CD4-positive, alpha-beta T cell (primary cell): Measurements from ENCODE around the gene EXOSC10. TPM values are rescaled to one million over a fixed set of nuclear protein-coding genes. Genes with fewer than 3 reads are reported as not detected.

Experiments
- ATAC-seq: fragments of 200-7000 bp; cut with Tn5 transposase; one replicate; pipeline ENCODE4 v1.10.0; 2022; ENCODE audit warnings: mild to moderate bottlenecking; ENCODE audit not compliant: poor library complexity
- CTCF ChIA-PET: fragments of 350-600 bp; sonication (Branson Sonifier 250); formaldehyde crosslinking; loops from one replicate; lab custom pipeline; 2021; ENCODE audit warnings: antibody characterized with exemption, inconsistent platforms; lab: Charles Lee
- POLR2A ChIA-PET: fragments of 350-600 bp; sonication (Branson Sonifier 250); formaldehyde crosslinking; loops from one replicate; lab custom pipeline; 2021; ENCODE audit warnings: antibody characterized with exemption, inconsistent platforms; lab: Charles Lee
- DNase-seq, 14 experiments: peaks; one replicate each; pipeline ENCODE4 v3.0.0-alpha.2; 2013 to 2020; ENCODE audit warnings: mixed read lengths in 2 of 14
- H3K27ac ChIP-seq, 2 donors: one replicate each; pipeline versions ENCODE4 v1.5.1 to v1.7.0; 2013; ENCODE audit warnings: low read length in 2 of 2, low read depth in 1 of 2, mild to moderate bottlenecking in 1 of 2
- H3K27me3 ChIP-seq, 2 experiments: 1 replicate in 1 of 2; 2 replicates in 1 of 2; pipeline versions ENCODE4 v1.6.1 to v1.7.0; 2013; ENCODE audit warnings: low read length in 2 of 2, control low read depth in 1 of 2, mild to moderate bottlenecking in 1 of 2, moderate library complexity in 1 of 2; ENCODE audit not compliant: insufficient read depth in 2 of 2, control insufficient read depth in 1 of 2
- H3K36me3 ChIP-seq: one replicate; pipeline ENCODE4 v1.6.1; 2013; ENCODE audit warnings: low read length, control low read depth; ENCODE audit not compliant: insufficient read depth
- H3K4me1 ChIP-seq: one replicate; pipeline ENCODE4 v1.6.1; 2013; ENCODE audit warnings: low read length, control low read depth; ENCODE audit not compliant: insufficient read depth
- H3K4me3 ChIP-seq: one replicate; pipeline ENCODE4 v1.5.1; 2013; ENCODE audit warnings: mild to moderate bottlenecking, low read length, moderate library complexity
- H3K9me3 ChIP-seq, 2 experiments: 1 replicate in 1 of 2; 2 replicates in 1 of 2; pipeline versions ENCODE4 v1.6.1 to v1.7.0; 2013; ENCODE audit warnings: low read length in 2 of 2, mild to moderate bottlenecking in 2 of 2, control low read depth in 1 of 2, moderate library complexity in 1 of 2; ENCODE audit not compliant: control insufficient read depth in 1 of 2, insufficient read depth in 1 of 2
- H3K27ac Mint-ChIP-seq: one replicate; pipeline ENCODE4 v1.8.0; 2020; ENCODE audit warnings: mixed read lengths
- H3K27me3 Mint-ChIP-seq: one replicate; pipeline ENCODE4 v1.8.0; 2021; ENCODE audit warnings: mixed read lengths
- H3K36me3 Mint-ChIP-seq: one replicate; pipeline ENCODE4 v1.8.0; 2021; ENCODE audit warnings: low read depth, mixed read lengths
- H3K4me1 Mint-ChIP-seq: one replicate; pipeline ENCODE4 v1.8.0; 2021; ENCODE audit warnings: low read depth, mixed read lengths
- H3K4me3 Mint-ChIP-seq: one replicate; pipeline ENCODE4 v1.8.0; 2020; ENCODE audit warnings: mild to moderate bottlenecking, mixed read lengths
- H3K9me3 Mint-ChIP-seq: one replicate; pipeline ENCODE4 v1.8.0; 2020; ENCODE audit warnings: mixed read lengths
- intact Hi-C, 2 experiments: fragments of 100-400 bp; cut with DNase I in 1 of 2; cut with micrococcal nuclease in 1 of 2; formaldehyde crosslinking; loops; one replicate each; pipeline versions ENCODE4 v1.15.1 to v1.9.0; 2023 to 2025; cut with DNase I, micrococcal nuclease
- total RNA-seq, 174 experiments: library from RNA in 2 of 174; stranded (reverse) in 2 of 174; gene quantifications; one replicate each; pipeline ENCODE4 v1.2.3 and lab custom pipeline; 2021 to 2026
- TF ChIP-seq, protein P1 (sequence below): fragments of 200-600 bp; IDR thresholded peaks from one replicate; pipeline ENCODE4 v1.8.0; 2022; ENCODE audit warnings: antibody characterized with exemption, mild to moderate bottlenecking

The EXOSC10 gene
- total RNA-seq, 2 experiments from 2014 or later = 81.6 to 89.0 TPM

DNA sequence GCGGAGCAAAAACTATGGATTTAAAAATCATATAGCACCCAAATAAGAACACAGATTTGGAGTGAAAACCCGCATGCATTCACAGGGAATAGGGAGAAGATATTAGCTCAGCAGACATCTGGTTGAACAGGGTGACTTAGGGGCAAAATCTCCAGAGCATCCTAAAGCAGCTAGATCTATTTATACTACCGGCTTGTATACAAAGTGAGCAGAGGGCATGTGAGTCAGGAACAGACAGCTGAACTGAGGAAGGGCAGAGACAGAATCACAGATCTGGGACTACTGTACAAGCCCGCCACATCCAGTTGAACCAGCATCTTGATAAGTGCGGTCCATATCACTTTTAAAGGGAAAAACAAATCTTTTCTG is 35.2 kb upstream of the EXOSC10 start:
- ATAC-seq (no peak), DNase-seq (no peak)
- Mint-ChIP-seq H3K4me3 (no peak overlapping the region), H3K27me3 (no peaks in the 10 kb centered on the region), H3K27ac (no peak overlapping the region), H3K36me3 (peaks cover 93% of the 10 kb centered on the region), H3K9me3 (no peaks in the 10 kb centered on the region), H3K4me1 (no peaks in the 10 kb centered on the region)
- H3K9me3 ChIP-seq = no peaks in the 10 kb centered on the region
- intact Hi-C loops = no loop called here
- H3K27me3 ChIP-seq = no peaks in the 10 kb centered on the region
- H3K27ac ChIP-seq = no peak overlapping the region
- no peak overlapping the region for H3K4me3 ChIP-seq
- no peaks in the 10 kb centered on the region for H3K4me1 ChIP-seq
- TF ChIP-seq, protein P1, sequence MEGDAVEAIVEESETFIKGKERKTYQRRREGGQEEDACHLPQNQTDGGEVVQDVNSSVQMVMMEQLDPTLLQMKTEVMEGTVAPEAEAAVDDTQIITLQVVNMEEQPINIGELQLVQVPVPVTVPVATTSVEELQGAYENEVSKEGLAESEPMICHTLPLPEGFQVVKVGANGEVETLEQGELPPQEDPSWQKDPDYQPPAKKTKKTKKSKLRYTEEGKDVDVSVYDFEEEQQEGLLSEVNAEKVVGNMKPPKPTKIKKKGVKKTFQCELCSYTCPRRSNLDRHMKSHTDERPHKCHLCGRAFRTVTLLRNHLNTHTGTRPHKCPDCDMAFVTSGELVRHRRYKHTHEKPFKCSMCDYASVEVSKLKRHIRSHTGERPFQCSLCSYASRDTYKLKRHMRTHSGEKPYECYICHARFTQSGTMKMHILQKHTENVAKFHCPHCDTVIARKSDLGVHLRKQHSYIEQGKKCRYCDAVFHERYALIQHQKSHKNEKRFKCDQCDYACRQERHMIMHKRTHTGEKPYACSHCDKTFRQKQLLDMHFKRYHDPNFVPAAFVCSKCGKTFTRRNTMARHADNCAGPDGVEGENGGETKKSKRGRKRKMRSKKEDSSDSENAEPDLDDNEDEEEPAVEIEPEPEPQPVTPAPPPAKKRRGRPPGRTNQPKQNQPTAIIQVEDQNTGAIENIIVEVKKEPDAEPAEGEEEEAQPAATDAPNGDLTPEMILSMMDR = no peak
- peaks cover 74% of the 10 kb centered on the region for H3K36me3 ChIP-seq
- ChIA-PET POLR2A (interaction anchor here (0.6 kb wide), 1 partner anchor 1306 kb away, joined by 5 read pairs; no protein-coding TSS in a partner anchor), CTCF (interaction anchor here (1.5 kb wide), 1 partner anchor 508 kb away, joined by 4 read pairs; no protein-coding TSS in a partner anchor)

DNA sequence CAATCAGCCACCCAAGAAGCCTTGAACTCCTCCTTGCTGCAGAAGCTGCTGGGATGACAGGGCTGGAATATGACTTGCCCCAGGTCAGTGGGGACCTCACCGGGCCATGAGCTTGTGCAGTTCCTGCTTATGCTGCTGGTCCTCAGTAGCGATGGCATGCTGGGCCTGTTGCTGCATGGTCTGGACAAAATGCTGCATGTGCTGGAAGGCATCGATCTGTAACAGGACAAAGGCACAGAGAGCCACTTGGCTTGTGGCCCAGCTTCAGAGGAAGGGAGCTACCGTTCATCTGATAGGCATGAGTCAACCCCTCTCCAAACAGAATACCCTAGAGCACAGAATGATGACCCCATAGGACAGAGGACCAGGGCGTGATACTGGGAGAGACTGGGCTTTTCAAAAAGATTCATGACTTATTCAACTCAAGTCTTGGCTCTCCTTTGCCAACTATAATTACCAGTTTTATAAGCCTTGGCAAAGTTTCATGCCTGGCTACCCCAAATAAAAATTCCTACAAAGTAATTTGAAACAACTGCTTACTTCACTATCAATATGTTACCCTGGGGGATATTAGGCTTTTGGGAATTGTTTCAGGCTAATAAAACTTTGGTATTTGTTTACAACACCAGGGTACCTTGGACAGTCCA is 34.7 kb upstream of the EXOSC10 start:
- ChIA-PET POLR2A (no interaction called here), CTCF (interaction anchor here (0.7 to 1.5 kb wide), 2 partner anchors 97 to 508 kb away, joined by 3 to 4 read pairs; no protein-coding TSS in a partner anchor)
- Mint-ChIP-seq H3K4me1 (no peaks in the 10 kb centered on the region), H3K27ac (no peak overlapping the region), H3K9me3 (no peaks in the 10 kb centered on the region), H3K36me3 (peaks cover 93% of the 10 kb centered on the region), H3K27me3 (no peaks in the 10 kb centered on the region), H3K4me3 (no peak overlapping the region)
- Histone ChIP-seq H3K4me1 (no peaks in the 10 kb centered on the region), H3K4me3 (no peak overlapping the region), H3K36me3 (peaks cover 78% of the 10 kb centered on the region), H3K27me3 (no peaks in the 10 kb centered on the region), H3K9me3 (no peaks in the 10 kb centered on the region), H3K27ac (no peak overlapping the region)
- ATAC-seq (no peak), DNase-seq (no peak)
- intact Hi-C loops = no loop called here
- TF ChIP-seq, protein P1 = no peak

DNA sequence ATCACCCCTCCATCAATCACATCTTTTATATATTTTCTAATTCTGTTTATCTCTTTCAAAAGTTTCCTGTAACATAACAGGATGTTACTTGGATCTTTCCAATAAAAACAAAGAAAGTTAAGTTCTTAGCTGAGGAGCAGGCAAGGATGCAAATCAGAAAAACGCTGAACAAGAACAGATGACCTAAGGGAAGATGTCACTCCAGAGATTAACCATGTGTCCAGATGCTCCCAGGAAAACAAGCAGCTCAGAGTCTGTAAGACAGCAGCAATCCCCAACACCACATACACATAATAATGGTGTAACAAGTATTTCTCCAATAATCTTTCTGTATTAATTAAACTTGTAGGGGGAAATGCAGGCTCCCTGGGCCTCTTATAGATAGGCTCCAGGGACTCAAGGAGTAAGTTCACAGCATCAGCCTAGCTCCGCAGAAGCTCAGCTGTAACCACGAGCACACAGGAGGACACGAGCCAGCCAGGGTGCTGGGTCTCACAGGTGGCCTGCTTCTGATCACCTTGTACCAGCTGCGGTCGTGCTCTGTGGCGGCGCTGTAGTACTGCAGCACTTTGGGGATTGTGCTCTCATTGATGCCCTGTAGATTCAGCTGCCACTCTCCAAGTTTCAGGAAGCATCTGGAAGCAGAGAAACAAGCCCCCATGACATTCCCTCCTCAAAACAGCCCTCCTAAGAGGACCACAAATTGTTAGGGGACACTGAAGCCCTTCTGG is 33.1 kb upstream of the EXOSC10 start:
- no peaks in the 10 kb centered on the region for H3K9me3 Mint-ChIP-seq
- intact Hi-C loops = no loop called here
- H3K4me1 ChIP-seq = no peaks in the 10 kb centered on the region
- POLR2A ChIA-PET = interaction anchor here (0.6 to 0.7 kb wide), 2 partner anchors 222 to 524 kb away, joined by 3 to 4 read pairs; no protein-coding TSS in a partner anchor
- DNase-seq (no peak), ATAC-seq (no peak)
- H3K27ac Mint-ChIP-seq = no peak overlapping the region
- CTCF ChIA-PET = interaction anchor here (1.1 kb wide), 1 partner anchor 95 kb away, joined by 3 read pairs; no protein-coding TSS in a partner anchor
- H3K4me1 Mint-ChIP-seq = no peaks in the 10 kb centered on the region
- H3K36me3 ChIP-seq = peaks cover 78% of the 10 kb centered on the region
- no peak overlapping the region for H3K4me3 ChIP-seq
- H3K4me3 Mint-ChIP-seq = no peak overlapping the region
- H3K27me3 Mint-ChIP-seq = no peaks in the 10 kb centered on the region
- H3K27ac ChIP-seq = no peak overlapping the region
- no peaks in the 10 kb centered on the region for H3K27me3 ChIP-seq
- H3K9me3 ChIP-seq = no peaks in the 10 kb centered on the region
- peaks cover 93% of the 10 kb centered on the region for H3K36me3 Mint-ChIP-seq
- TF ChIP-seq, protein P1 = no peak
